Fibroblast of villous mesenchyme (primary cell): ENCODE data around the gene ARID4A. TPM values are rescaled to one million over a fixed set of nuclear protein-coding genes. Genes with fewer than 3 reads are reported as not detected.

Source experiments
- DNase-seq: peaks from one replicate; pipeline ENCODE4 v3.0.0-alpha.2; 2010; ENCODE audit warnings: low read depth
- H3K4me3 ChIP-seq: 2 replicates; pipeline ENCODE4 v1.5.1; 2011; ENCODE audit warnings: low read depth, mild to moderate bottlenecking, low read length
- total RNA-seq: library from RNA; depleted of rRNA; stranded (reverse); fragments of >200 nt; gene quantifications from 2 replicates; pipeline ENCODE4 v1.2.3, GENCODE V29; 2012
- TF ChIP-seq, protein P1 (sequence below): IDR thresholded peaks from 2 replicates; pipeline ENCODE4 v1.5.1; 2012; ENCODE audit warnings: low read depth, mild to moderate bottlenecking, low read length; ENCODE audit not compliant: insufficient read depth

ARID4A gene
- total RNA-seq, 1 donor = 10.8 TPM

- H3K4me3 ChIP-seq = no peak overlapping the region
- no peak for DNase-seq
- TF ChIP-seq, protein P1, sequence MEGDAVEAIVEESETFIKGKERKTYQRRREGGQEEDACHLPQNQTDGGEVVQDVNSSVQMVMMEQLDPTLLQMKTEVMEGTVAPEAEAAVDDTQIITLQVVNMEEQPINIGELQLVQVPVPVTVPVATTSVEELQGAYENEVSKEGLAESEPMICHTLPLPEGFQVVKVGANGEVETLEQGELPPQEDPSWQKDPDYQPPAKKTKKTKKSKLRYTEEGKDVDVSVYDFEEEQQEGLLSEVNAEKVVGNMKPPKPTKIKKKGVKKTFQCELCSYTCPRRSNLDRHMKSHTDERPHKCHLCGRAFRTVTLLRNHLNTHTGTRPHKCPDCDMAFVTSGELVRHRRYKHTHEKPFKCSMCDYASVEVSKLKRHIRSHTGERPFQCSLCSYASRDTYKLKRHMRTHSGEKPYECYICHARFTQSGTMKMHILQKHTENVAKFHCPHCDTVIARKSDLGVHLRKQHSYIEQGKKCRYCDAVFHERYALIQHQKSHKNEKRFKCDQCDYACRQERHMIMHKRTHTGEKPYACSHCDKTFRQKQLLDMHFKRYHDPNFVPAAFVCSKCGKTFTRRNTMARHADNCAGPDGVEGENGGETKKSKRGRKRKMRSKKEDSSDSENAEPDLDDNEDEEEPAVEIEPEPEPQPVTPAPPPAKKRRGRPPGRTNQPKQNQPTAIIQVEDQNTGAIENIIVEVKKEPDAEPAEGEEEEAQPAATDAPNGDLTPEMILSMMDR = no peak
Observed at GRCh38 chr14:58390830-58391229, 92.5 kb downstream of the ARID4A start.

- no peak for DNase-seq
- H3K4me3 ChIP-seq = peak overlapping the region; percentile 59
- TF ChIP-seq, protein P1 = no peak
Observed at GRCh38 chr14:58395562-58395811, 97.1 kb downstream of the ARID4A start.

- DNase-seq = peak; percentile 51
- TF ChIP-seq, protein P1 = peak; percentile 44
- peak within 1 kb of the TSS; percentile 59 for H3K4me3 ChIP-seq
Observed at GRCh38 chr14:58395812-58396788, 97.7 kb downstream of the ARID4A start, which contains the start of gene TOMM20L. Gene TOMM20L, plus strand, starts transcription at chr14:58395930. Its CDS starts 28 bp downstream, at chr14:58395958.

DNA sequence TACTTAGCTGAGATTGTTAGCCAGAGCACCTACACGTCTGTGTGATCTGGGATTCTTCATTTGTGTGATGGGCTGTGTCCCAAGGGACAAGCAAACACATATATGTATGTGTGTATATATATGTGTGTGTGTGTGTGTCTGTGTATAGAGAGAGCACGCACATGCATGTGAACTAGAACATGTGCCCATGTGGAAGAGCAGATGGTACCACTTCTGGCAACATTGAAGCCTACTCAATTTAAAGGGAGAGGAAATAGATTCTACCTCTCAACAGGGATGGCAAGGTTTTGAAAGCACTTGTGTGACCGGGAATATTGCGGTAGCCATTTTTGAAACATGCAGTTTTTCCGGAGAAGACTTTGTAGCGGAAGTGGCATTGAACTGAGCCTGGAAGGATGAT lies 98.8 kb downstream of the ARID4A start:
- TF ChIP-seq, protein P1 = no peak
- H3K4me3 ChIP-seq = no peak overlapping the region
- DNase-seq = no peak

DNA sequence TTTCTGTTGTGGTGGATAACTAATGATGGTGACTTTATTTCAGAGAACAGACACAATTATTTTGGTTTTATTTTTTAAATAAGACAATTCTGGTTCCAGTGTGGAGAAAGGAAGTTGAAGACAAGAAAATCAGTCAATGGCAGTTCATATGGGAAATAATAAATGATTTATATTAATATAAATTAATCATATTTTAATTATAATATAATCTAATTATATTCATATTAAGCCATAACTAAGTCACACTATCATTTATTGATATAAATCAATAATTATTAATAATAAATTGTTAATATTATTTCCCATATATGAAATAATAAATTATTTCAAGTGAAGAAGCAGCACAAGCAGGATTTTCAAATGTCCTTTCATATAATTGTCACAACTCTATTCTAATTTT lies 100.1 kb downstream of the ARID4A start:
- no peak for DNase-seq
- TF ChIP-seq, protein P1 = no peak
- H3K4me3 ChIP-seq = no peak overlapping the region

DNA sequence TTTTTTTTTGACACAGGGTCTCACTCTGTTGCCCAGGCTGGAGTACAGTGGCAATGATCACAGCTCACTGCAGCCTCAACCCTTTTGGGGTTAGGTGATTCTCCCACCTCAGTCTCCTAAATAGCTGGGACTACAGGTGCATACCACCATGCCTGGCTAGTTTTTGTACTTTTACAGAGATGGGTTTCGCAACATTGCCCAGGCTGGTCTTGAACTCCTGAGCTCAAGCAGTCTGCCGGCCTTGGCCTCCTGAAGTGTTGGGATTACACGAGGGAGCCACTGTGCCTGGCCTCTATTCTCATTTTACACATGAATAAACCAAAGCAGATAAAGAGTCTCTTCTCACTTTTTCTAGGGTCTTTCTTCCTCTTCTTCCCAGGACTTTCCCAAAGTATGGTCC lies 100.5 kb downstream of the ARID4A start:
- no peak for DNase-seq
- H3K4me3 ChIP-seq = no peak overlapping the region
- TF ChIP-seq, protein P1 = no peak
